HFF-Myc (cell line): ENCODE results near the gene BOC.

Experiments used
- DNase-seq: peaks from one replicate; pipeline ENCODE4 v3.0.0-alpha.2; 2011; ENCODE audit warnings: low read depth; ENCODE audit errors: extremely low read depth
- H3K4me3 ChIP-seq: replicated peaks from 2 replicates; pipeline ENCODE4 v1.5.1; 2011; ENCODE audit warnings: low read depth, mild to moderate bottlenecking, control low read depth, low read length
- CTCF ChIP-seq: IDR thresholded peaks from 2 replicates; pipeline ENCODE4 v1.5.1; 2012; ENCODE audit warnings: mild to moderate bottlenecking, low read depth, low read length, control low read depth; ENCODE audit errors: missing control alignments

The BOC gene

DNA sequence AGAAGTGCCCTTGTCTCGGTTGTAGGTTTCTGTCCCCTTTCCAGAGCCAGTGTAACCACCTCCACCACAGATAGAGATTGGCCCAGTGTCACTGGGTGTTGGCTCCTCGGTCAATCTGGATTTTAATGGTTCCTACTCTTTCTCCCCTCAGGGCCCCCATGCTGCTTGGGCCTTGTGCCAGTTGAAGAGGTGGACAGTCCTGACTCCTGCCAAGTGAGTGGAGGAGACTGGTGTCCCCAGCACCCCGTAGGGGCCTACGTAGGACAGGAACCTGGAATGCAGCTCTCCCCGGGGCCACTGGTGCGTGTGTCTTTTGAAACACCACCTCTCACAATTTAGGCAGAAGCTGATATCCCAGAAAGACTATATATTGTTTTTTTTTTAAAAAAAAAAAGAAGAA lies 75.2 kb downstream of the BOC start:
- H3K4me3 ChIP-seq, result no peak overlapping the region
- no peak for DNase-seq
- TF ChIP-seq CTCF, result no peak

- TF ChIP-seq CTCF, result no peak
- peak; percentile 38 for DNase-seq
- no peak overlapping the region for H3K4me3 ChIP-seq
These were observed 75.9 kb downstream of the BOC start for GRCh38 chr3:113287111-113287802.

DNA sequence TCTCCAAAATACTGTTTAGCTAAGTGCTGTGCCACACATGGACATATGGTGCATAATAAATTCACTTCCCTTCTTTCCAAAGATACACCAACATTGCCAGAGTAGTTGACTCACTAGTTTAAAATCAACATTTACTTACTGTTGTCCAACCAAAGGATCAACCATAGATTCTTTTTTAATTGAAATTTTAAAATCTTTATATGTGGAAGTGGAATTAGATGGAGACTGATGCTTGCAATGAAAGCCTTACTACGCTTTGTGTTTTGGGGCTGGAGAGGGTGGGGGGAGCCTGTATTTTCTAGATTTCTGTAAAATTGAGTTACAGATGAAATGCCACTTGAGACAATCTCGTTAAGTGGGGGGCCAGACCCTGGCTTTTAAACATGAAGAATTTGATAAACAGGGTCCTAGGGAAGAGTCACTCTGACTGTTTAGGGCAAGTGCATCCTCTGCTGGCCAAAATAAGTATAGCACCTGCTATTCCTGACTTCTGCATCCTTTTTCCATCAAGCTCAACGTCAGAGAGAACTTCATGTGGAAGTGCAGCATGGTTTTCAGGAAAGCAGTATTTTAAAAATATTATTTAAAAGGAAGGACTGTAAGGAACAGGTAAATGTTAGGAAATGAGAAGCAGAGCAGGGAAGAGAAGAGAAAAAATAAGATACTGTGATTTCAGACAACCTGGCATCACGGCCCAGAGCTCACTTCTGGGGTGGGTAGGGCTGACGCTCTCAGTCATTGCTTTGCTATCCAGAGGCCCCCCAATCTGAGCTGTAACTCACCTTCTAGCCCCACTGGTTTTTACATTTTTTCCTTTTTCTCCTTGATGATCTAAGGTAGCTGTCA lies 76.7 kb downstream of the BOC start:
- H3K4me3 ChIP-seq, result no peak overlapping the region
- DNase-seq, result peak; percentile 58
- peak; percentile 98 for TF ChIP-seq CTCF

DNA sequence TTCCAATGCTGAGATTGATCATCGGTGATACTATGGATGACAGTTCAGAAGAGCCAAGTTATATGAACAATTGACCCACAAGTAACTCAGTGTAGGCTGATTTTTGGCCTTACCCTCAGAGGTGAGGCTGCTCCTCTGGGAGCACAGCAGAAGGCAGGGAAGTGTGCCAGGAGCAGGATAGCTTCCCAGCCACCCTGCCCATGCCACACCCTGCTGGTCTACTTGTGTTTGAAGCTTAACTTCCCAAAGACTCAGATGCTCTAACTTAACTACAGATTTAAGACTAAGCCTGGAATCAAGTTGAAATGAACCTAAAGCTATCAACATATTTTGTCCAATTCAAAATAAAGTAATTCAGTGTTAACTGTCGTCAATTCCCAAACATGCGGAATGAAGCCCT lies 77.5 kb downstream of the BOC start:
- no peak overlapping the region for H3K4me3 ChIP-seq
- no peak for DNase-seq
- TF ChIP-seq CTCF, result no peak

- no peak for DNase-seq
- no peak overlapping the region for H3K4me3 ChIP-seq
- no peak for TF ChIP-seq CTCF
These were observed 80.2 kb downstream of the BOC start for GRCh38 chr3:113291572-113291971.

DNA sequence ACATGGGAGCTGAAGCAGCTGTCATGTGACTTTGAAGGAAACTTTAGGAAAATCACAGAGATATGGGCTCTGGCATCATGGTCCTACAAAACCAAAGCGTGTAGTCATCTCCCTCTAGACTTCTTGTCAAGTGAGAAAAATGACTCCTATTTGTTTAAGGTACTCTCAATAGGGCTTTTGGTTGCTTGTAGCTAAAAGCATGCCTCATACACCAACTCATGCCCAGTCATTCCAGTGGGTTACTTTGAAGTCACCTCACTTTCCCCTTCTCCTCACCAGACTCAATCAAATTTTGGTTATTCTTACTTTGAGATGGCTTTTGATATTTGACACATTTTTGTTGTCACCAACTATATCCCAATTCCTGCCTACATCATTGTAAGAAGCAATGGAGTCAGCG lies 81.6 kb downstream of the BOC start:
- DNase-seq, result no peak
- no peak for TF ChIP-seq CTCF
- no peak overlapping the region for H3K4me3 ChIP-seq
